Natural killer cell (primary cell): ENCODE results near the gene GPC5. TPM values are rescaled to one million over a fixed set of nuclear protein-coding genes. Genes with fewer than 3 reads are reported as not detected.

Experiments used
- ATAC-seq, 3 donors: fragments of 150-1000 bp in 2 of 3; fragments of 200-7000 bp in 1 of 3; cut with Tn5 transposase; 1 replicate in 1 of 3; 2 replicates in 2 of 3; pipeline ENCODE4 v1.10.0; 2021; ENCODE audit warnings: mild to moderate bottlenecking in 2 of 3, moderate library complexity in 2 of 3
- DNase-seq, 2 donors: peaks; one replicate each; pipeline versions ENCODE4 v3.0.0 to v3.0.0-alpha.2; 2013 to 2021; ENCODE audit warnings: mixed read lengths in 1 of 2
- H3K27ac ChIP-seq: one replicate; pipeline ENCODE4 v1.5.1; 2013; ENCODE audit warnings: mild to moderate bottlenecking, low read length
- H3K27me3 ChIP-seq: one replicate; pipeline ENCODE4 v1.6.1; 2013; ENCODE audit warnings: low read length; ENCODE audit not compliant: control insufficient read depth, insufficient read depth
- H3K36me3 ChIP-seq: one replicate; pipeline ENCODE4 v1.6.1; 2013; ENCODE audit warnings: low read length; ENCODE audit not compliant: control insufficient read depth, insufficient read depth
- H3K4me1 ChIP-seq: one replicate; pipeline ENCODE4 v1.6.1; 2013; ENCODE audit warnings: low read length; ENCODE audit not compliant: control insufficient read depth, insufficient read depth
- H3K4me3 ChIP-seq: one replicate; pipeline ENCODE4 v1.5.1; 2013; ENCODE audit warnings: low read length
- H3K9me3 ChIP-seq: one replicate; pipeline ENCODE4 v1.6.1; 2013; ENCODE audit warnings: low read length; ENCODE audit not compliant: control insufficient read depth, insufficient read depth
- H3K27ac Mint-ChIP-seq, 2 donors: one replicate each; pipeline ENCODE4 v1.8.0; 2022; ENCODE audit warnings: mild to moderate bottlenecking in 2 of 2, mixed read lengths in 2 of 2, moderate library complexity in 1 of 2
- H3K27me3 Mint-ChIP-seq, 2 donors: one replicate each; pipeline ENCODE4 v1.8.0; 2022; ENCODE audit warnings: low read depth in 2 of 2, mixed read lengths in 2 of 2
- H3K36me3 Mint-ChIP-seq: one replicate; pipeline ENCODE4 v1.8.0; 2022; ENCODE audit warnings: mixed read lengths
- H3K4me1 Mint-ChIP-seq, 2 donors: one replicate each; pipeline ENCODE4 v1.8.0; 2022; ENCODE audit warnings: mixed read lengths in 2 of 2
- H3K4me3 Mint-ChIP-seq: one replicate; pipeline ENCODE4 v1.8.0; 2022; ENCODE audit warnings: mild to moderate bottlenecking, moderate library complexity, mixed read lengths
- H3K9me3 Mint-ChIP-seq, 2 donors: one replicate each; pipeline ENCODE4 v1.8.0; 2022; ENCODE audit warnings: mixed read lengths in 2 of 2
- CTCF ChIP-seq: fragments of 200-600 bp; IDR thresholded peaks from one replicate; pipeline ENCODE4 v1.8.0; 2022; ENCODE audit warnings: antibody characterized with exemption
- WGBS: methylation state at CpG from one replicate; pipeline ENCODE4 v1.1.7; 2013; ENCODE audit warnings: missing lambda C conversion rate; ENCODE audit not compliant: insufficient coverage; 5-methylcytosine and 5-hydroxymethylcytosine counted together
- intact Hi-C: fragments of 100-400 bp; cut with micrococcal nuclease; formaldehyde crosslinking; loops from one replicate; pipeline ENCODE4 v1.14.2; 2022
- total RNA-seq, 4 donors: library from RNA; stranded (reverse); fragments of 120-200 nt in 1 of 4; gene quantifications; one replicate each; pipeline versions ENCODE4 v1.2.3 to v1.2.4, GENCODE V29; 2013 to 2022

GPC5 gene
- total RNA-seq, 3 donors from 2014 or later (not counting 1 experiment from before 2014, with no cell fraction given), result not detected

- Mint-ChIP-seq H3K36me3 (peaks cover 9% of the 10 kb centered on the region), H3K27ac (no peak overlapping the region), H3K9me3 (peaks cover 10 to 16% of the 10 kb centered on the region in 2 donors), H3K4me1 (no peaks in the 10 kb centered on the region), H3K4me3 (no peak overlapping the region), H3K27me3 (no peaks in the 10 kb centered on the region)
- Histone ChIP-seq H3K27me3 (no peaks in the 10 kb centered on the region), H3K4me3 (no peak overlapping the region), H3K36me3 (no peaks in the 10 kb centered on the region), H3K4me1 (no peaks in the 10 kb centered on the region), H3K9me3 (no peaks in the 10 kb centered on the region), H3K27ac (no peak overlapping the region)
- intact Hi-C loops, result no loop called here
- DNase-seq (no peak), ATAC-seq (no peak)
- TF ChIP-seq CTCF, result no peak
- 100% methylated on average over 1 of the region's 2 CpGs for WGBS
Observed at GRCh38 chr13:92717857-92718256, 1319.4 kb downstream of the GPC5 start.

DNA sequence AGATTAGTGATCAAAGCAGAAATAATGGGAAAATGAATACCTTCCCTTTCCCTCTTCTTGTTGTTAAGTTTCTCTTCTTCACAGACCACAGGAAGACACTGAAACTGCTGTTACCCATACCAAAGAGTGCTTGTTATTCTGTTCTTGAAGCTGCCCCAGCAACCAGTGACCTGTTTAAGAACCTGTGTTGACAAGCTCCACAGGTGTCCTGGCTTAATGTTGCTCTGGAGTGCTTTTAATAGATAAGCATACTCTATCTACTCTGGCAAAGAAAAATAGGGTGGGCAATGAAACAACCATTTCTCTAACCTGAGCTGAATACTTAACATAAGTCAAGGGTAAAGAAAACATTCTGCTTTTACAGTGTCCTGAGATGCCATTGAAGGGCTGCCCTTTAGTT lies 1321.4 kb downstream of the GPC5 start:
- no peaks in the 10 kb centered on the region for H3K36me3 ChIP-seq
- DNase-seq, result no peak
- no peak overlapping the region for H3K27ac ChIP-seq
- peaks cover 10 to 16% of the 10 kb centered on the region in 2 donors for H3K9me3 Mint-ChIP-seq
- no peak overlapping the region for H3K27ac Mint-ChIP-seq
- intact Hi-C loops, result no loop called here
- H3K27me3 Mint-ChIP-seq, result no peaks in the 10 kb centered on the region
- peaks cover 9% of the 10 kb centered on the region for H3K36me3 Mint-ChIP-seq
- no peaks in the 10 kb centered on the region for H3K4me1 ChIP-seq
- no peaks in the 10 kb centered on the region for H3K4me1 Mint-ChIP-seq
- ATAC-seq, result no peak
- H3K4me3 ChIP-seq, result no peak overlapping the region
- H3K4me3 Mint-ChIP-seq, result no peak overlapping the region
- no peaks in the 10 kb centered on the region for H3K9me3 ChIP-seq
- TF ChIP-seq CTCF, result no peak
- H3K27me3 ChIP-seq, result no peaks in the 10 kb centered on the region

DNA sequence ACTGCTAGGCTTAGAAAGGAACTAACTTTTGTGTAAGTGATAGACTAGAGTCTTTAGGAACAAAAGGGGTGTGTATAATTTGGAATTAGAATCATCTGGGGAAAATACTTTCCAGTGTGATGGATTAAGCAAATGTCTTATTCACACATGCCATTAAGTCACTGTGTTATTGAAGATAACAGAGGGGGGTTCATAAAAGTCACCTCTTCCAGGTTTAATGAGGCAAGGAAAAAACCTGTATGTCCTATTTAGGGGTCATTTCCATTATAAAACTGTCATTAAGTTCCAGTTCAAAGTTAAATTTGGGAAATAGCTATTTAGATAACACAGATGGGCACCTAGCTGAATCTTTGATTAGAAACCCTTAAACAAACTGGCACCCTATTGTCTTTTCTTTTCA lies 1323.2 kb downstream of the GPC5 start:
- TF ChIP-seq CTCF, result no peak
- Histone ChIP-seq H3K9me3 (no peaks in the 10 kb centered on the region), H3K4me1 (no peaks in the 10 kb centered on the region), H3K27ac (no peak overlapping the region), H3K27me3 (no peaks in the 10 kb centered on the region), H3K4me3 (no peak overlapping the region), H3K36me3 (no peaks in the 10 kb centered on the region)
- no peaks in the 10 kb centered on the region for H3K4me1 Mint-ChIP-seq
- intact Hi-C loops, result no loop called here
- no peak overlapping the region for H3K4me3 Mint-ChIP-seq
- ATAC-seq (no peak), DNase-seq (no peak)
- peaks cover 8 to 14% of the 10 kb centered on the region in 2 donors for H3K9me3 Mint-ChIP-seq
- H3K36me3 Mint-ChIP-seq, result peaks cover 9% of the 10 kb centered on the region
- no peak overlapping the region for H3K27ac Mint-ChIP-seq
- no peaks in the 10 kb centered on the region for H3K27me3 Mint-ChIP-seq

- Mint-ChIP-seq H3K27ac (no peak overlapping the region), H3K4me3 (no peak overlapping the region), H3K27me3 (no peaks in the 10 kb centered on the region), H3K36me3 (no peaks in the 10 kb centered on the region), H3K4me1 (no peaks in the 10 kb centered on the region), H3K9me3 (peaks cover 7 to 23% of the 10 kb centered on the region in 2 donors)
- no peaks in the 10 kb centered on the region for H3K36me3 ChIP-seq
- no peaks in the 10 kb centered on the region for H3K4me1 ChIP-seq
- no peak overlapping the region for H3K27ac ChIP-seq
- intact Hi-C loops, result no loop called here
- H3K9me3 ChIP-seq, result no peaks in the 10 kb centered on the region
- WGBS, result 86% methylated on average over 3 of the region's 3 CpGs
- ATAC-seq, result no peak
- no peak for DNase-seq
- no peak for TF ChIP-seq CTCF
- no peaks in the 10 kb centered on the region for H3K27me3 ChIP-seq
- H3K4me3 ChIP-seq, result no peak overlapping the region
Observed at GRCh38 chr13:92727118-92727517, 1328.7 kb downstream of the GPC5 start.
